ENCODE data around the gene FREM2.

FREM2 gene

DNA sequence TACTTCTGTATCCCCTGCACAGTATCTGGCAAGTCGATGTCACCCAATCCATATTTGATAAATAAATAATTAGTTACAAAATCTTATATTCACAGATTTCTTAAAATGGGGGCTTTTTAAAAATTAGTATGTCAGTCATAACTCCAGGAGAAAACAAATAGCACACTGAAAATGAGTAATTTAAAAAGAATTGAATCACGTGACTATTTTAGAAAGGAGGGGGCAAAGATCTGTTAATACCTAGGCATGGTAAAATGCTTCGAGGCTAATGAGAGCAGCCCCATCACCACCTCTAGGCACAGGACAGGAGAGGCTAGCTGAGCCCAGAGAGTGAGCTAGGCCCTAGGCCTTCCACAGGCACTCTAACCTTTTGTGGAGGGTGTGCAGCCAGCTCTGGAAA, 94.7 kb downstream of the FREM2 start:
- Histone ChIP-seq H3K27ac (ENCODE audit: low read depth in 2 of 2, low read length in 2 of 2) (no peak overlapping the region), H3K36me3 (ENCODE audit: control insufficient read depth in 2 of 2, insufficient read depth in 2 of 2, low read length in 2 of 2) (no peaks in the 10 kb centered on the region), H3K9ac (ENCODE audit: low read depth in 1 of 2, low read length in 2 of 2) (no peak overlapping the region), H3K4me3 (ENCODE audit: low read length in 2 of 2) (no peak overlapping the region), H3K9me3 (ENCODE audit: control insufficient read depth in 2 of 2, low read length in 2 of 2) (no peaks in the 10 kb centered on the region), H3K27me3 (ENCODE audit: control insufficient read depth in 2 of 2, insufficient read depth in 2 of 2, low read length in 2 of 2) (no peaks in the 10 kb centered on the region), H3K4me1 (ENCODE audit: control insufficient read depth in 2 of 2, insufficient read depth in 2 of 2, low read length in 2 of 2) (no peaks in the 10 kb centered on the region)

DNA sequence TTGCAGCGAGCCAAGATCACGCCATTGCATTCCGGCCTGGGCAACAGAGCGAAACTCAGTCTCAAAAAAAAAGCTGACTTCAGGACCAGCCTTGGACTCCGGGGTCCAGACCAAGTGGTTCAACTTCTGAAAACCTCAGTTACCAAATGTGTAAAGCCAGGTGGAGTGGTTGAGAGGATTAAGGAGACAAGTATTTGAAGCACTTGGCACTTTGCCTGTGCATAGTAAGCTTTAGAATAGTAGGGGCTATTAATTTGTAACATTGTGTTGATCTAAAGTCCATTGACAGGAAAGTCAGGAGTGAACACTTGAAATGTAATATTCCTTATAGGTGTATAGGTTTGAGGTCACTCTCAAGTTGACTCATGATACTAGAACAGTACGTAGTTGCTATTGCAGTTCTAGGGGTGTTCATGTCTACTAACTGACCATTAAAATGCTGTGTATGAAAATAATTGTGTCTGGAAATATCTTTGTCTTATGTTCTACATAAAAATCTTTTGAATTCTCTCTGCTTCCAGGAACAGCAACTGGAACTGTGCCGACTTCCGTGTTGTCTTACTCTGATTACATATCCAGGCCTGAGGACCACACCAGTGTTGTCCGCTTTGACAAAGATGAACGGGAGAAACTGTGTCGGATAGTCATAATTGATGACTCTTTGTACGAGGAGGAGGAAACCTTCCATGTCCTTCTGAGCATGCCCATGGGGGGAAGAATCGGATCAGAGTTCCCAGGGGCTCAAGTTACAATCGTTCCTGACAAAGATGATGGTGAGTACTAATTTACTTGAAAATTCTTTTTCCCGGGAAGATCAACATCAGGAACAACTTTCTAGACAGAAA, 97.4 kb downstream of the FREM2 start:
- H3K36me3 ChIP-seq (ENCODE audit: control insufficient read depth in 2 of 2, insufficient read depth in 2 of 2, low read length in 2 of 2): no peaks in the 10 kb centered on the region
- no peaks in the 10 kb centered on the region for H3K9me3 ChIP-seq (ENCODE audit: control insufficient read depth in 2 of 2, low read length in 2 of 2)
- no peak overlapping the region for H3K9ac ChIP-seq (ENCODE audit: low read depth in 1 of 2, low read length in 2 of 2)
- H3K27ac ChIP-seq (ENCODE audit: low read depth in 2 of 2, low read length in 2 of 2): no peak overlapping the region
- no peaks in the 10 kb centered on the region for H3K27me3 ChIP-seq (ENCODE audit: control insufficient read depth in 2 of 2, insufficient read depth in 2 of 2, low read length in 2 of 2)
- H3K4me3 ChIP-seq (ENCODE audit: low read length in 2 of 2): peak overlapping the region in 1 of 2 donors; percentile 51
- H3K4me1 ChIP-seq (ENCODE audit: control insufficient read depth in 2 of 2, insufficient read depth in 2 of 2, low read length in 2 of 2): no peaks in the 10 kb centered on the region

DNA sequence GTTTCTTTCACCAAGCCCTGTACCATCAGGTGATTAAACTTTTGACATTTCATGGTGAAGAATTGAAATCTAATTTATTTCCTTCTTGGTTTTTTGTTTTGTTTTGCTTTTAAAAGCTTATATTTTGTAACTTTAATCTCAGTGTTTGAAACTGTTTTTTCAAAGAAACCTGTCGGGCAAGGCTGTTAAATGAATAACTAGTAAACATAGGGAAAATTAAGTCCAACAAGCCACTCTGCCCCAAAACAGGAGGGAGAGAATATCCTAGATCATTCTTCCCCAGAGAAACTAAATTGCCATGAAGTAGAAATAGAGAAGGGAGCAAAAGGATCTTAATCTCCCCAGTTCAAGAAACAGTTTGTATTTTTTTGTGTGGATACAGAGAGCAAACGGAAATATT, 98.2 kb downstream of the FREM2 start:
- Histone ChIP-seq H3K4me3 (ENCODE audit: low read length in 2 of 2) (peak overlapping the region in 1 of 2 donors; percentile 51), H3K9ac (ENCODE audit: low read depth in 1 of 2, low read length in 2 of 2) (no peak overlapping the region), H3K9me3 (ENCODE audit: control insufficient read depth in 2 of 2, low read length in 2 of 2) (no peaks in the 10 kb centered on the region), H3K4me1 (ENCODE audit: control insufficient read depth in 2 of 2, insufficient read depth in 2 of 2, low read length in 2 of 2) (no peaks in the 10 kb centered on the region), H3K27ac (ENCODE audit: low read depth in 2 of 2, low read length in 2 of 2) (no peak overlapping the region), H3K36me3 (ENCODE audit: control insufficient read depth in 2 of 2, insufficient read depth in 2 of 2, low read length in 2 of 2) (no peaks in the 10 kb centered on the region), H3K27me3 (ENCODE audit: control insufficient read depth in 2 of 2, insufficient read depth in 2 of 2, low read length in 2 of 2) (no peaks in the 10 kb centered on the region)

DNA sequence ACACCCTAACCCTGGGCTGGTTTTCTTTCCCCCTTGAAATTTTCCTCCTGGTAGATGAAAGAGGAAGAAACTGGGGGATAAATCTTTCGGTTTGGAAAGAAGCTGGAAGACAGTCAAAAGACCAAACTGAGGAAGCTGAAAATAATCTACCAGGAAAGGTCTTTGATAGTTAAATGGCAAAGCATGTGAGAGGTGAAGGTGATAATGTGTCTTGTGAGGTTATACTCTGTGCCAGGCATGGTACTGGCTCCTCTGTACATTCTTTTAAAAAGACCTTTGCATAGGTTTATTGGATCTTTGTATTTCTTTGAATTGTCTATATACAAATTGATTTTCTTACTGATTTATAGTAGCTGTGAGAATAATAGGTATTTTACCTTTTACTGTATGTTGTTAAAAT, 98.6 kb downstream of the FREM2 start:
- H3K4me3 ChIP-seq (ENCODE audit: low read length in 2 of 2): no peak overlapping the region

DNA sequence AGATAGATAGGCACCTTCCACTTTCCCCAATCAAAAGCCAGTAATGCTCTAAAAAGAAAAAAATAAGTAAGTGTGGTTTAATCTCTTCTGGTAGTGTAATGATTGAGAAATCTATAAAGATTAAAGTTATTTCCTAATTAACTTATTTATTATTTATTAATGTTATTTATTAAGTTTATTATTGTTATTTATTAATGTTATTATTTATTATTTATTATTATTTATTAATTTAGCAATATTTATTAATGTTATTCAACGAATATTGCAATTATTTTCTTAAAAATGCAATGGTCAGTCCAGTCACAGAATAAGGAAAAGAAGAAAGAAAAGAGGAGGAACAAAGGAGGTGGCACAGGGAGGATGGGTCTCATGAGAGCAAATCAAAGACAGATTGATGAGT, 100.7 kb downstream of the FREM2 start:
- H3K9me3 ChIP-seq (ENCODE audit: control insufficient read depth in 2 of 2, low read length in 2 of 2): no peaks in the 10 kb centered on the region
- H3K27ac ChIP-seq (ENCODE audit: low read depth in 2 of 2, low read length in 2 of 2): no peak overlapping the region
- H3K27me3 ChIP-seq (ENCODE audit: control insufficient read depth in 2 of 2, insufficient read depth in 2 of 2, low read length in 2 of 2): no peaks in the 10 kb centered on the region

More for the DNA sequence above, 98.6 kb downstream of the FREM2 start:
- H3K9me3 ChIP-seq (ENCODE audit: control insufficient read depth in 2 of 2, low read length in 2 of 2): no peaks in the 10 kb centered on the region
- no peak overlapping the region for H3K27ac ChIP-seq (ENCODE audit: low read depth in 2 of 2, low read length in 2 of 2)
- no peak overlapping the region for H3K9ac ChIP-seq (ENCODE audit: low read depth in 1 of 2, low read length in 2 of 2)
- no peaks in the 10 kb centered on the region for H3K36me3 ChIP-seq (ENCODE audit: control insufficient read depth in 2 of 2, insufficient read depth in 2 of 2, low read length in 2 of 2)
- H3K27me3 ChIP-seq (ENCODE audit: control insufficient read depth in 2 of 2, insufficient read depth in 2 of 2, low read length in 2 of 2): no peaks in the 10 kb centered on the region
- H3K4me1 ChIP-seq (ENCODE audit: control insufficient read depth in 2 of 2, insufficient read depth in 2 of 2, low read length in 2 of 2): no peaks in the 10 kb centered on the region

DNA sequence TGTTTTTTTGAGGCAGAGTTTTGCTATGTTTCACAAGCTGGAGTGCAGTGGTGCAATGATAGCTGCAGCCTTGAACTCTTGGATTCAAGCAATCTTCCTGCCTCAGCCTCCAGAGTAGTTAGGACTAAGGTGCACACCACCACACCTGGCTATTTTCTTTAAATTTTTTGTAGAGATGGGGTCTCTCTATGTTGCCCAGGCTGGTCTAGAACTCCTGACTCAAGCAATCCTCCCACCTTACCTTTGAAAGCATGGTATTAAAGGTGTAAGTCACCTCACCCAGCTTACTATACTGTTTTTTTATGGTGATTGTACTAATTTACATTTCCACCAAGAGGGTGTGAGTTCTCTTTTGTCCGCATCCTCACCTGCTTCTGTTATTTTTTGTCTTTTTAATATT, 110.0 kb downstream of the FREM2 start:
- H3K27ac ChIP-seq (ENCODE audit: low read depth in 2 of 2, low read length in 2 of 2): no peak overlapping the region

More for the DNA sequence above, 100.7 kb downstream of the FREM2 start:
- Histone ChIP-seq H3K9ac (ENCODE audit: low read depth in 1 of 2, low read length in 2 of 2) (no peak overlapping the region), H3K36me3 (ENCODE audit: control insufficient read depth in 2 of 2, insufficient read depth in 2 of 2, low read length in 2 of 2) (no peaks in the 10 kb centered on the region), H3K4me3 (ENCODE audit: low read length in 2 of 2) (no peak overlapping the region), H3K4me1 (ENCODE audit: control insufficient read depth in 2 of 2, insufficient read depth in 2 of 2, low read length in 2 of 2) (no peaks in the 10 kb centered on the region)

DNA sequence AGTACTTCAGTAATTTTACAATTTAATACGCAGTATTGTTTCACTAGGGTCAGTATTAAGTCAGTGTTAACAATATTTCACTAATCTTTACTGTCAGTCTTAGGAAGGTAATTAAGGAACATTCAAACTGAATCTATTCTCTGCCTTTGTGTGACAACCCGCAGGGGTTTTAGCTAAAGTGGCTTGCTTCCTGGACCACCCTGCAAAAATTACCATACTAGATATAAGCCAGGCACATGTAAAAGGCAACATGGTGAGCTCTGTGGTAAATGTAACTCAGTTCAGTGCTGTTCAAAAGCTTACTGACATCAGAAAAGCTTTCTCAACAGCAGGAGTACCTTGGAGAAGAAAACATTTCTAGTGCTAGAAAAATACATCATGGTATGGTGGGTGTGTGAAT, 116.7 kb downstream of the FREM2 start:
- no peaks in the 10 kb centered on the region for H3K9me3 ChIP-seq (ENCODE audit: control insufficient read depth in 2 of 2, low read length in 2 of 2)
- no peak overlapping the region for H3K27ac ChIP-seq (ENCODE audit: low read depth in 2 of 2, low read length in 2 of 2)
- H3K9ac ChIP-seq (ENCODE audit: low read depth in 1 of 2, low read length in 2 of 2): no peak overlapping the region
- no peak overlapping the region for H3K4me3 ChIP-seq (ENCODE audit: low read length in 2 of 2)
- no peaks in the 10 kb centered on the region for H3K27me3 ChIP-seq (ENCODE audit: control insufficient read depth in 2 of 2, insufficient read depth in 2 of 2, low read length in 2 of 2)
- H3K4me1 ChIP-seq (ENCODE audit: control insufficient read depth in 2 of 2, insufficient read depth in 2 of 2, low read length in 2 of 2): no peaks in the 10 kb centered on the region
- H3K36me3 ChIP-seq (ENCODE audit: control insufficient read depth in 2 of 2, insufficient read depth in 2 of 2, low read length in 2 of 2): no peaks in the 10 kb centered on the region

More for the DNA sequence above, 110.0 kb downstream of the FREM2 start:
- Histone ChIP-seq H3K9ac (ENCODE audit: low read depth in 1 of 2, low read length in 2 of 2) (no peak overlapping the region), H3K4me1 (ENCODE audit: control insufficient read depth in 2 of 2, insufficient read depth in 2 of 2, low read length in 2 of 2) (no peaks in the 10 kb centered on the region), H3K27me3 (ENCODE audit: control insufficient read depth in 2 of 2, insufficient read depth in 2 of 2, low read length in 2 of 2) (no peaks in the 10 kb centered on the region), H3K36me3 (ENCODE audit: control insufficient read depth in 2 of 2, insufficient read depth in 2 of 2, low read length in 2 of 2) (no peaks in the 10 kb centered on the region), H3K4me3 (ENCODE audit: low read length in 2 of 2) (no peak overlapping the region), H3K9me3 (ENCODE audit: control insufficient read depth in 2 of 2, low read length in 2 of 2) (no peaks in the 10 kb centered on the region)

DNA sequence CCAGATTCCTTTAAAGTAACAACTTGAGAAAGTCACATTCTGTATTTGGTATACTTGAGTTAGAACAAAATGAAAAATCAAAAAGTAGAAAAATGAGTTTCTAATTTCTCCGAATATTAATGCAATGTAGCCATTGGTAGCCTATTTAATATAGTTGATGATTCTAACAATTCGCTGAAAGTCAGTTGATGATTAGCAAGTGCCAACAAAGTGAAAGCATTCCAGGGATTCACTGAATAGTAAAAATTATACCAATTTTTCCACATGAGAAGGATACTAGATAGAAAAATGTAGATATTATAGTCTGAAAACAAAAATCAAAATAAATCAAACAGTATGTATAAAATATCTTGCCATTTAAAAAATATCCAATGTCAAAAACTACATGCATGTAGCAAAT, 117.2 kb downstream of the FREM2 start:
- Histone ChIP-seq H3K27me3 (ENCODE audit: control insufficient read depth in 2 of 2, insufficient read depth in 2 of 2, low read length in 2 of 2) (no peaks in the 10 kb centered on the region), H3K27ac (ENCODE audit: low read depth in 2 of 2, low read length in 2 of 2) (no peak overlapping the region), H3K9me3 (ENCODE audit: control insufficient read depth in 2 of 2, low read length in 2 of 2) (no peaks in the 10 kb centered on the region), H3K4me1 (ENCODE audit: control insufficient read depth in 2 of 2, insufficient read depth in 2 of 2, low read length in 2 of 2) (no peaks in the 10 kb centered on the region), H3K4me3 (ENCODE audit: low read length in 2 of 2) (no peak overlapping the region), H3K36me3 (ENCODE audit: control insufficient read depth in 2 of 2, insufficient read depth in 2 of 2, low read length in 2 of 2) (no peaks in the 10 kb centered on the region), H3K9ac (ENCODE audit: low read depth in 1 of 2, low read length in 2 of 2) (no peak overlapping the region)

DNA sequence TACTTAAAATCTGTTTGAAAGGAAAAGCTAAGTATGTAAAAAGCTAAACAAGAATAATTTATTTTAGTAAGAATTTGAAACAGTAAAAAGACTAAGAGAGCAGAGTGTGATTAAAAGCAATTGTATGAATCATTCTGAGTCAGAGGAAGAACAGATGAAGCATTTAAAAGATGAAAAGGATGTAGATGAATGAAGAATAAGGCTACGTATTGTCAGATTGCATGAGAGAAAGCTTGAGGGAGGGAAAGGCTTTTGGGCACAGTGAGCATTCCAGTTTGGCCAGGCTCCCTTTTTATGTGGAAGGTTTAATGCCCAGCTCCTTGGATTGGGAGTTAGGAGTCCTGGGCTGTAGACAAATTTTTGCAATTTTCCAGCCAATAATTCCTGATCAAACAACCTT, 117.7 kb downstream of the FREM2 start:
- H3K36me3 ChIP-seq (ENCODE audit: control insufficient read depth in 2 of 2, insufficient read depth in 2 of 2, low read length in 2 of 2): no peaks in the 10 kb centered on the region
- H3K9me3 ChIP-seq (ENCODE audit: control insufficient read depth in 2 of 2, low read length in 2 of 2): no peaks in the 10 kb centered on the region
- no peaks in the 10 kb centered on the region for H3K4me1 ChIP-seq (ENCODE audit: control insufficient read depth in 2 of 2, insufficient read depth in 2 of 2, low read length in 2 of 2)
- no peak overlapping the region for H3K9ac ChIP-seq (ENCODE audit: low read depth in 1 of 2, low read length in 2 of 2)
- H3K27me3 ChIP-seq (ENCODE audit: control insufficient read depth in 2 of 2, insufficient read depth in 2 of 2, low read length in 2 of 2): no peaks in the 10 kb centered on the region
- no peak overlapping the region for H3K4me3 ChIP-seq (ENCODE audit: low read length in 2 of 2)
- H3K27ac ChIP-seq (ENCODE audit: low read depth in 2 of 2, low read length in 2 of 2): no peak overlapping the region

DNA sequence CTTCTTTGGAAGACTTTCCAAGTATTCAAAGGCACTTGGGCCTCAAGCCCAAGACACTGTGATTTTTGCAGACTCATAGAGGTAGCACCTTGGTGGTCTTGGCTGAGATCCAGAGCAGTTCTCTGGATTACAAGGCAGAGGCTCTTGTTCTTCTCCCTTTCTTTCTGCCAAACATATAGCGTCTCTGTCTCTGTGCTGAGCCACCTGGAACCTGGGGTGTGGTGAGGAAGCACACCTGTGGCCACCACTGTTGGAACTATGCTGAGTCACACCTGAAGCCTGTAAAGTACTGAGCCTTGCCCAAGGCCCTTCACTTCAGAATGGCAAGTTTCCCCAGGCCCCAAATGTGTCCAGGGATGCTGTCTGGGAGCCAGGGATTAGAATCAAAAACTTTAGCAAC, 127.5 kb downstream of the FREM2 start:
- no peaks in the 10 kb centered on the region for H3K27me3 ChIP-seq (ENCODE audit: control insufficient read depth in 2 of 2, insufficient read depth in 2 of 2, low read length in 2 of 2)
- H3K4me3 ChIP-seq (ENCODE audit: low read length in 2 of 2): no peak overlapping the region
- H3K9me3 ChIP-seq (ENCODE audit: control insufficient read depth in 2 of 2, low read length in 2 of 2): no peaks in the 10 kb centered on the region
- no peaks in the 10 kb centered on the region for H3K4me1 ChIP-seq (ENCODE audit: control insufficient read depth in 2 of 2, insufficient read depth in 2 of 2, low read length in 2 of 2)
- no peak overlapping the region for H3K27ac ChIP-seq (ENCODE audit: low read depth in 2 of 2, low read length in 2 of 2)
- no peak overlapping the region for H3K9ac ChIP-seq (ENCODE audit: low read depth in 1 of 2, low read length in 2 of 2)
- no peaks in the 10 kb centered on the region for H3K36me3 ChIP-seq (ENCODE audit: control insufficient read depth in 2 of 2, insufficient read depth in 2 of 2, low read length in 2 of 2)
